ENCODE results near the gene KRTAP3-2.

GRCh38 chr17:41013606-41014005 is 13.9 kb upstream of the KRTAP3-2 start:
- TF ChIP-seq EZH2 (IDR thresholded peaks at IDR 0.05; ENCODE audit: low read depth) (no peak), CTCF (conservative IDR thresholded peaks at IDR 0.05) (no peak)
